ENCODE measurements around the gene SLN.

DNA sequence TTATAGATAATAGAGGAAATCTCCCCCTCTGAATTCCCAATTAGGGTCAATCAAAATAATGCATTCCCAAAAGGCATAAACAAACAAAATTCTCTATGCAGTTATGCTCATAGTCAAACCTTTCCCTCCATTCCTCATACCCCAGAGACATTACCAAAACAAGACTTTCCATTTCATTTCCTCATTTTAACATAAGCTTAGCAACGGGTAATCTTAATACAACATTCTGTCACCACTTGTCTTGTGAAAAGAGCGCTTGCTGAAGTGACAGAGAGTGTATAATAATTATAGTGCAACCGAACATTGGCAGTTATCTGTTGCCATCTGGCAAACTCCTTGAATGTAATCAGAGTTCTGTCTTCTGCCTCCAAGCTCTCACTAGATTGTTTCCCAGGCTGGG lies 1.2 kb upstream of the SLN start:
- TF ChIP-seq, protein P1, sequence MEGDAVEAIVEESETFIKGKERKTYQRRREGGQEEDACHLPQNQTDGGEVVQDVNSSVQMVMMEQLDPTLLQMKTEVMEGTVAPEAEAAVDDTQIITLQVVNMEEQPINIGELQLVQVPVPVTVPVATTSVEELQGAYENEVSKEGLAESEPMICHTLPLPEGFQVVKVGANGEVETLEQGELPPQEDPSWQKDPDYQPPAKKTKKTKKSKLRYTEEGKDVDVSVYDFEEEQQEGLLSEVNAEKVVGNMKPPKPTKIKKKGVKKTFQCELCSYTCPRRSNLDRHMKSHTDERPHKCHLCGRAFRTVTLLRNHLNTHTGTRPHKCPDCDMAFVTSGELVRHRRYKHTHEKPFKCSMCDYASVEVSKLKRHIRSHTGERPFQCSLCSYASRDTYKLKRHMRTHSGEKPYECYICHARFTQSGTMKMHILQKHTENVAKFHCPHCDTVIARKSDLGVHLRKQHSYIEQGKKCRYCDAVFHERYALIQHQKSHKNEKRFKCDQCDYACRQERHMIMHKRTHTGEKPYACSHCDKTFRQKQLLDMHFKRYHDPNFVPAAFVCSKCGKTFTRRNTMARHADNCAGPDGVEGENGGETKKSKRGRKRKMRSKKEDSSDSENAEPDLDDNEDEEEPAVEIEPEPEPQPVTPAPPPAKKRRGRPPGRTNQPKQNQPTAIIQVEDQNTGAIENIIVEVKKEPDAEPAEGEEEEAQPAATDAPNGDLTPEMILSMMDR (IDR thresholded peaks at IDR 0.05; ENCODE audit: borderline replicate concordance, extremely low read depth, low read length, poor library complexity, severe bottlenecking), result no peak
- TF ChIP-seq EZH2 (IDR thresholded peaks at IDR 0.05; ENCODE audit: borderline replicate concordance, low read depth, low read length, severe bottlenecking), result no peak
